Transverse colon (tissue), 4 donors: Measurements from ENCODE around the gene RPRD1B. TPM values are rescaled to one million over a fixed set of nuclear protein-coding genes. Genes with fewer than 3 reads are reported as not detected.
"Not testable (repeated sequence)": the region's sequence is repeated elsewhere in the genome, so short reads cannot be mapped to it uniquely, and the experiment has no call there.

Experiments
- DNase-seq: peaks from one replicate; pipeline ENCODE4 v3.0.0-alpha.2; 2019
- H3K27ac ChIP-seq, 4 donors: fragments of 200-600 bp; sonication (generic); 2 replicates each; pipeline ENCODE4 v1.5.1; 2016 to 2018; ENCODE audit warnings: inconsistent platforms in 4 of 4
- H3K27me3 ChIP-seq: fragments of 200-600 bp; sonication (generic); 2 replicates; pipeline ENCODE4 v1.5.1; 2017; ENCODE audit warnings: inconsistent platforms
- H3K36me3 ChIP-seq, 4 donors: fragments of 200-600 bp; sonication (generic); 2 replicates each; pipeline ENCODE4 v1.5.1; 2017 to 2019; ENCODE audit warnings: inconsistent platforms in 4 of 4
- H3K4me1 ChIP-seq, 4 donors: fragments of 200-600 bp; sonication (generic); 2 replicates each; pipeline ENCODE4 v1.5.1; 2017 to 2020; ENCODE audit warnings: inconsistent platforms in 4 of 4
- H3K4me3 ChIP-seq, 4 donors: fragments of 200-600 bp; sonication (generic); 1 replicate in 1 of 4; 2 replicates in 3 of 4; pipeline versions ENCODE4 v1.5.1 to v1.6.1; 2017 to 2019; ENCODE audit warnings: inconsistent platforms in 4 of 4
- H3K9me3 ChIP-seq, 2 donors: fragments of 200-600 bp; sonication (generic); 2 replicates each; pipeline ENCODE4 v1.5.1; 2017 to 2019; ENCODE audit warnings: inconsistent platforms in 2 of 2
- CTCF ChIP-seq, 5 experiments: fragments of 200-600 bp in 3 of 5; fragments of 450-650 bp in 2 of 5; sonication (generic) in 3 of 5; IDR thresholded peaks; 1 replicate in 2 of 5; 2 replicates in 3 of 5; pipeline ENCODE4 v1.5.1; 2016 to 2017; ENCODE audit warnings: antibody characterized with exemption in 5 of 5, inconsistent platforms in 3 of 5, mild to moderate bottlenecking in 2 of 5, moderate library complexity in 1 of 5
- EP300 ChIP-seq: sonication (generic); formaldehyde crosslinking; IDR thresholded peaks from one replicate; pipeline ENCODE4 v1.6.1; 2017; ENCODE audit warnings: antibody characterized with exemption, low read depth
- POLR2A ChIP-seq: fragments of 450-650 bp; IDR thresholded peaks from one replicate; pipeline ENCODE4 v1.6.1; 2016; ENCODE audit warnings: antibody characterized with exemption, mild to moderate bottlenecking, moderate library complexity
- POLR2AphosphoS5 ChIP-seq, 3 donors: sonication (generic); formaldehyde crosslinking; IDR thresholded peaks; one replicate each; pipeline ENCODE4 v1.6.1; 2016; ENCODE audit warnings: antibody characterized with exemption in 3 of 3
- WGBS, 2 donors: methylation state at CpG; one replicate each; pipeline ENCODE4 v1.1.5; 2018; ENCODE audit warnings: low coverage in 1 of 2; 5-methylcytosine and 5-hydroxymethylcytosine counted together
- in situ Hi-C, 4 donors: fragments of 200-750 bp; cut with MboI; loops; one replicate each; pipeline versions ENCODE4 v1.15.0 to v1.15.1; 2017; ENCODE audit warnings: low sequenced_read_pairs in 3 of 4, low pct_ligation_motif_present in 1 of 4, low pct_unique_long_range_greater_than_20kb in 1 of 4
- intact Hi-C: fragments of 100-400 bp; cut with DNase I; formaldehyde crosslinking; loops from one replicate; pipeline ENCODE4 v1.15.1; 2023; ENCODE audit warnings: low total_unique reads
- total RNA-seq, 4 donors: library from RNA; depleted of rRNA; stranded (reverse); fragments of >200 nt; gene quantifications; one replicate each; pipeline ENCODE4 v1.1.0, GENCODE V29; 2016

The RPRD1B gene
- total RNA-seq, 4 donors from 2014 or later, result 16.5 to 35.9 (median 21.0) TPM

GRCh38 chr20:38008233-38008944 lies 25.2 kb upstream of the RPRD1B start:
- peaks cover 0 to 23% (median 5%) of the 10 kb centered on the region in 4 donors for H3K36me3 ChIP-seq
- intact Hi-C loops, result no loop called here

GRCh38 chr20:38009416-38009815 lies 24.1 kb upstream of the RPRD1B start:
- H3K4me3 ChIP-seq, intact Hi-C loops, in situ Hi-C loops, DNase-seq, H3K4me1 ChIP-seq, H3K27me3 ChIP-seq, H3K27ac ChIP-seq, H3K9me3 ChIP-seq: not testable (repeated sequence)
- peaks cover 0 to 29% (median 6%) of the 10 kb centered on the region in 4 donors for H3K36me3 ChIP-seq
- WGBS, 2 donors, result 92 to 93% methylated on average over 2 to 5 of the region's 5 CpGs

More at GRCh38 chr20:38008233-38008944, 25.2 kb upstream of the RPRD1B start:
- 72 to 92% methylated on average over 4 to 5 of the region's 5 CpGs for WGBS, 2 donors
- no peak overlapping the region for H3K4me3 ChIP-seq
- H3K27ac ChIP-seq, result no peak overlapping the region
- H3K27me3 ChIP-seq, result no peaks in the 10 kb centered on the region
- DNase-seq, result no peak
- H3K4me1 ChIP-seq, result no peaks in the 10 kb centered on the region
- TF ChIP-seq CTCF (IDR thresholded peaks at IDR 0.05) (no peak), EP300 (no peak), POLR2A (no peak), POLR2AphosphoS5 (IDR thresholded peaks at IDR 0.05) (no peak)
- in situ Hi-C loops, result no loop called here
- no peaks in the 10 kb centered on the region for H3K9me3 ChIP-seq

GRCh38 chr20:38011696-38012095 lies 21.9 kb upstream of the RPRD1B start:
- no peak overlapping the region for H3K27ac ChIP-seq
- in situ Hi-C loops (no loop called here), intact Hi-C loops (no loop called here)
- no peak for TF ChIP-seq POLR2AphosphoS5 (IDR thresholded peaks at IDR 0.05)
- TF ChIP-seq POLR2A, result no peak
- no peak for TF ChIP-seq EP300
- TF ChIP-seq CTCF (IDR thresholded peaks at IDR 0.05), result no peak
- 83 to 94% methylated on average over 1 to 5 of the region's 5 CpGs for WGBS, 2 donors
- H3K9me3 ChIP-seq, result no peaks in the 10 kb centered on the region
- H3K4me3 ChIP-seq, result no peak overlapping the region
- H3K4me1 ChIP-seq, result no peaks in the 10 kb centered on the region
- peaks cover 0 to 29% (median 6%) of the 10 kb centered on the region in 4 donors for H3K36me3 ChIP-seq
- no peak for DNase-seq
- H3K27me3 ChIP-seq, result no peaks in the 10 kb centered on the region

GRCh38 chr20:38012332-38012731 lies 21.2 kb upstream of the RPRD1B start:
- WGBS, 2 donors, result 95 to 100% methylated on average over 2 to 8 of the region's 8 CpGs
- H3K36me3 ChIP-seq, result peaks cover 0 to 29% (median 7%) of the 10 kb centered on the region in 4 donors

More at GRCh38 chr20:38012332-38012731, 21.2 kb upstream of the RPRD1B start:
- Histone ChIP-seq H3K27me3 (no peaks in the 10 kb centered on the region), H3K4me3 (no peak overlapping the region), H3K4me1 (no peaks in the 10 kb centered on the region), H3K9me3 (no peaks in the 10 kb centered on the region), H3K27ac (no peak overlapping the region)
- intact Hi-C loops, result no loop called here
- no peak for TF ChIP-seq CTCF (IDR thresholded peaks at IDR 0.05)
- no peak for TF ChIP-seq POLR2AphosphoS5 (IDR thresholded peaks at IDR 0.05)
- TF ChIP-seq EP300, result no peak
- no peak for TF ChIP-seq POLR2A
- no peak for DNase-seq
- in situ Hi-C loops, result no loop called here
